ENCODE data around the gene PHF20.
A peak's percentile ranks its signal among the peaks of the same experiment; 100 is the strongest.
"Not testable (repeated sequence)": the region's sequence is repeated elsewhere in the genome, so short reads cannot be mapped to it uniquely, and the experiment has no call there.

The PHF20 gene

DNA sequence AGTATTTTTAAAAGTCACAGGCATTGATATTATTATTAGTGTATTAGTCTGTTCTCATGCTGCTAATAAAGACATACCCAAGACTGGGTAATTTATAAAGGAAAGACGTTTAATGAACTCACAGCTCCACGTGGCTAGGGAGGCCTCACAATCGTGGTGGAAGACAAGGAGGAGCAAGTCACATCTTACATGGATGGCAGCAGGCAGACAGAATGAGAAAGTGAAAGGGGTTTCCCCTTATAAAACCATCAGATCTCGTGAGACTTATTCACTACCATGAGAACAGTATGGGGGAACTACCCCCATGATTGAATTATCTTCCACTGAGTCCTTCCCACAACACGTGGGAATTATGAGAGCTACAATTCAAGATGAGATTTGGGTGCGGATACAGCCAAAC is 187.5 kb downstream of the PHF20 start:
- not testable (repeated sequence) for DNase-seq (ENCODE audit: extremely low read depth in 1 of 2, low read depth in 1 of 2)

DNA sequence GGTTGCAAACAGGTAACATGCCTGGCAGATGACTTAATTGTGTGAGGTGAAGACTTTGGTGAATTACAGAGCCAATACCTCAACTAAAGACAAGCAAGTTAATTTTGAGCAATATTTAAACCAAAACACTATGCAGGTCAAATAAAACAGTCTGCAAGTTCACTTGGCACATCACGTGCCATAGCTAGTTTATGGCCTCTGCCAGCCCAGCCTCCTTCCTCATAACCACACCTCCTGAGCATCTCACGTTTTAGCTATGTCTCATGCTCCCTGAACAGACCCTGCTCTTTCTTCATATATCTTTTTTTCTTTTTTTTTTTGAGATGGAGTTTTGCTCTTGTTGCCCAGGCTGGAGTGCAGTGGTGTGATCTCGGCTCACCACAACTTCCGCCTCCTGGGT is 192.1 kb downstream of the PHF20 start:
- DNase-seq (ENCODE audit: extremely low read depth in 1 of 2, low read depth in 1 of 2) = no peak

DNA sequence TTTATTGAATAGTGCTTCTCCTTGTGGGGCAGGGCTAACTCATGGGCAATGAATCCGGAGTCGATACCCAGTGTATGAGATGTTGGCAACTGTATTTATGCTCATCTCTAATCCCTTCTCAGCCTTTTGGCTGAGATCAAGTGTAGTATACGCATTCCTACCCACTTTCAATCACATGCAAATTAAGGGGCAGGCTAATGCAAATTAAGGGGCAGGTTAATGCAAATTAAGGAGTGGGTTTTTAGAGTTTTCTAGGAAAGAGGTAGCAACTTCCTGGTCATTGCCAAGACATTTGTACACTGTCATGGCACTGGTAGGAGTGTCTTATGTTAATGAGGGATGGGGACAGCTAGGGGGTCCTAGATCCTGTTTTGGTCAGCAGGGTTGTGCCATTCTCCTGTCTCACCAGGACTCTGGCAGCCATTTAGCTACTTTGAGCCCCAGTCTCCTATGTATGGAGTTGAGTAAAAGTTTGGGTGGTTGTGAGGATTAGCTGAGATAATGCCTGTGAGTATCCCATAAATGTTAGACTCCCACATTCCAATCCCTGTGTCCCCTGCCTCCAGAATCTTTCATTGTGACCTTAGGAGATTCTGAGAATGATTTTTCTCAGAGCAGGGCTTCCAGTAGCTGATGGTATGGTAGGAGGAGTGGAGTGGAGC is 196.3 kb downstream of the PHF20 start, which contains the start of gene CNBD2:
Gene CNBD2, plus strand, starts transcription at position 612 of the 662 bp plus-strand sequence. CDS start 173 bp downstream, outside the sequence.
- no peak for DNase-seq (ENCODE audit: extremely low read depth in 1 of 2, low read depth in 1 of 2)

DNA sequence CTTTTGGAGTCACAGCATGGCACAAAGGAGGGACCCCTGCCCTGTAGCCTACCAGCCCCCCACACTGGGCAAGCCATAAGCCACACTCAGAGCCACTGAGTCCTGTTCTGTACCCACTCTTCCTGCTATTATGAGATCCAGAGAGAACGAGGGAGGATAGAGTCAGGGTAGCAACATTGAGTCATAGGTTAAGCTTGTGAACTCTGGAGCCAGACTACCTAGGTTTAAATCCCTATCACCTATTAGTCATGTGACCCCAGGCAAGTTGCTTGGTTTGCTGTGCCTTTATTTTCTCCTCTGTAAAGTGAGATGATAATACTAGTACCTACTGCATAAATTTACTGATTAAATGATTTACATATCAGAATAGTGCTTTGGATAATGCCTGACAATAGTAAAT is 197.1 kb downstream of the PHF20 start:
- no peak for DNase-seq (ENCODE audit: extremely low read depth in 1 of 2, low read depth in 1 of 2)

DNA sequence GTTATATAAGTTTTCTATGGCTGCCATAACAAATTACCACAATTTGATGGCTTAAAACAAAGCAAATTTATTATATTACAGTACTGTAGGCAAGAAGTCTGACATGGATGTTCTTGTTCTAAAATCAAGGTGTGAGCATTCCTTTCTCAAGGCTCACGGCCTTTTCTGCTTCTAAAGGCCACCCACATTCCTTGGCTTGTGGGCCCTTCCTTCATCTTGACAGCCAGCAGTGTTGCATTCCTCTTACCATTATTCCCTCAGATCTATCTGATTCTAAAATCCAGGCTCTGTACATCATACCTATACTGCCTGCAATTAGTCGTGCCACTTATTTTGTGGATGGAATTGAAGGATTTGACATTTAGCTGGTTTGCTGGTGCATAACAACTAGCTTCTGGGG is 200.2 kb downstream of the PHF20 start:
- DNase-seq (ENCODE audit: extremely low read depth in 1 of 2, low read depth in 1 of 2) = no peak

DNA sequence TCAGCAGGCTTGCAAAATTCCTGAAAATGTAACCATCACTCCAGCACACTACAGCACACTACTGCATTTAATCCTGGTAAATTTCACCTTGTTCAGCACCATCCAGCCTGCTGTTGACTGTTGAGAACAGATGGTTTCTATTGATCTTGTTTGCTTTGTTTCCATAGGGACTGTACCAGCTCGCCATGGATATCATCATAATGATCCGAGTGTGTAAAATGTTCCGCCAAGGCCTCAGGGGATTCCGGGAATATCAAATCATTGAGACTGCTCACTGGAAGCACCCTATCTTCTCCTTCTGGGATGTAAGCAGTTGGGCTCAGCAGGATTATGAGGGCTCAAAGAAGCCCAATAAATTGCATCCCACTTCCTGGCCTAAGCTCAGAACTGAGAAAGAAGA is 200.6 kb downstream of the PHF20 start:
- DNase-seq (ENCODE audit: extremely low read depth in 1 of 2, low read depth in 1 of 2) = no peak

DNA sequence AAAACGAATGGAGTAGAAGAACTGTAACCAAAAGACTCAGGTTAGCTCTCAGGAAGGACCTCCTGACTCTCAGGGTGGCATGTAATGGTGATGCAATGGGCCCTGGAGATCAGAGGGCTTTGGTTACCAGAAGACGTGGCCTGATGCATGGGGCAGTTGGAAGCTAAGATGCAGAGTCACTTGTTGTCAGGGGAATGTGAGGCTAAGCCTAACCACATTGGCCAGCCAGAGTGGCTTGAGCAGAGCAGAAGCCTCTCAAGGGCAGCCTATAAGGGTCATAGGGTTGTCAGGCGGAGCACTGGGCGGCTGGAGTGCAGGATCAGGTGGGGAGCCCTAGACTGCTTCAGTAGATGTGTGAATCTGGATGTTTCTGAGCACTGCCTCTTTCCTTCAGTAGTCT is 202.4 kb downstream of the PHF20 start:
- no peak for DNase-seq (ENCODE audit: extremely low read depth in 1 of 2, low read depth in 1 of 2)

DNA sequence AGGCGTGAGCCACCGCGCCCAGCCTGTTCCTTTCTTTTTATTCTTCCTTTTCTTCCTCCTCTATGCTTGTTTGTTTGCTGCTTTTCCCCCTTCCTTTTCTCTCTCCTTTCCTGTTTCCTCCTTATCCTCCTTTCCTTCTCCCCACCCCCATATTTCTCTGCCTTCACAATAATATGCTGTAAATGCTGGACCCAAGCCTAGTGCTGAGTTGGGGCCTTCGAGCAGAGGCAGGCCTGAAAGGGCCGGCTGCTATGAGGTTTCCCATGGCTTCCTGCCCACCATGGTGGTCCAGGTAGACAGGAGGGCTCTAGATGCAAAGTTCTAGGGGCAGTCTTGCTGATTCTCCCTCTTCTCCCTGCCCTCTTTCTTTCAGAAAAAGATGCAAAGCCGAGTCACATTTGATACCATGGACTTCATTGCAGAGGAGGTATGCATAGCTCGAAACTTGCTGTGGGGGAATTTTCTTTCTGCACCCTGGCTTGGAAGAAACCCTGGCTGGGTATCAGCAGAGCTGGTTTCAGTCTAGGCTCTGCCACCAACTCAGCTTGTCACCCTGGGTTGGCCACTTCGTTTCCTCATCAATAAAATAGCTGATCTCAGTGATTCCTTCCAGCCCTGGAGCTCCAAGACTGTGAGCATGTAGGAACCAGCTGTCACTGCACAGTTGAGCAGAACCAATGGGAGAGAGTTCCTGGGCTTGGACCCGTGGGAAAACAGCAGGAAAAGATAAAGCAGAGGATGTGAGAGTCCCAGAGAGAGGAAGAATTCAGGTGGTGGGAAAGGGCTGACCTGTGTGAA is 204.0 kb downstream of the PHF20 start:
- DNase-seq (ENCODE audit: extremely low read depth in 1 of 2, low read depth in 1 of 2) = no peak

DNA sequence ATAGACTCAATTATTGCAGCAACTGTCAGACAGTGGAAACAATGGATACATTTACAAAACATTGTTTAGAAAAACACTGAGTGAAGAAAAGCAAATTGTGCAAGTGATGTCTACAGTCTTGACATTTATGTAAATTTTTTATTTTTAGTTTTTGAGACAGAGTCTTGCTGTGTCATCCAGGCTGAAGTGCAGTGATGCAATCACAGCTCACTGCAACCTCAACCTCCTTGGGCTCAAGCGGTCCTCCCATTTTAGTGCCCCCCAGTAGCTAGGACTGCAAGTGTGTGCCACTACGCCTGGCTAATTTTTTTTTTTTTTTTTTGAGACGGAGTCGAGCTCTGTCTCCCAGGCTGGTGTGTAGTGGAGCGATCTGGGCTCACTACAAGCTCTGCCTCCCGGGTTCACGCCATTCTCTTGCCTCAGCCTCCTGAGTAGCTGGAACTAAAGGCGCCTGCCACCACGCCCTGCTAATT is 206.3 kb downstream of the PHF20 start:
- no peak for DNase-seq (ENCODE audit: extremely low read depth in 1 of 2, low read depth in 1 of 2)

DNA sequence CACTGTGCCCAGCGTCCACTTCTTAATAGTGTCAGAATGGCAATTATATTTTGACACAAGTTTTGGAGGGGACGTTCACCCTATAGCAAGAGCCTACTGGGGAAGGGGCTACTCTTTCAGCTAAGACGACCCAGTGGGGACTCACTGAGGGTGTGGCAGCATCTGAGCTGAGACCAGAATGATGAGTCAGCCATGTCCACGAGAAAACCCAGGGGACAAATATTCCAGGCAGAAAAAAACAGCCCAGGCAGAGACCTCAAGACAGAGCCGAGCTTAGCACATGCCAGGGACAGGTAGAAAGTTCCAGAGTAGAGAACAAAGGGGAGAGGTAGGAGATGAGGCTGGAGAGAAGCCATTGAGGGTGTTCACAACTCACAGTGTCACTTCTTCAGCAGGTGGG is 207.7 kb downstream of the PHF20 start:
- DNase-seq (ENCODE audit: extremely low read depth in 1 of 2, low read depth in 1 of 2) = no peak

DNA sequence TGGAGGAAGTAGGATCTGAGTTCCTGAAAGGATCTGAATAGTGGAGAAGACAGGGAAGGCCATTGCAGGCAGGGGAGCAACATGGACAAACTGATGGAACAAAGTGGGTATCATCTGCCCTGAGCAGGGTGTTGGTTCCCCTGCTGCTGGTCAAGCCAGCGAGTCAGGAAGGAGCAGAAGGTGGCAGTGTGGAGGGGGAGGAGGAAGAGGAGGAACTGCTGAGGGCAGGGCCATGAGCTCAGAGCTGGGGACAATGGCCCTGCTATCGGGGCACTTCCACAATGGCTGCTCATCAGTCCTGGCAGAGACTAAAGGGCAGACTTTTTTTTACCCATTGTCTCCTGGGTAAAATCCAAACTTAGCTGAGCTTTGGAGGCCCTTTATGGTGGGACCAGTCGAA is 210.2 kb downstream of the PHF20 start:
- DNase-seq (ENCODE audit: extremely low read depth in 1 of 2, low read depth in 1 of 2) = no peak

DNA sequence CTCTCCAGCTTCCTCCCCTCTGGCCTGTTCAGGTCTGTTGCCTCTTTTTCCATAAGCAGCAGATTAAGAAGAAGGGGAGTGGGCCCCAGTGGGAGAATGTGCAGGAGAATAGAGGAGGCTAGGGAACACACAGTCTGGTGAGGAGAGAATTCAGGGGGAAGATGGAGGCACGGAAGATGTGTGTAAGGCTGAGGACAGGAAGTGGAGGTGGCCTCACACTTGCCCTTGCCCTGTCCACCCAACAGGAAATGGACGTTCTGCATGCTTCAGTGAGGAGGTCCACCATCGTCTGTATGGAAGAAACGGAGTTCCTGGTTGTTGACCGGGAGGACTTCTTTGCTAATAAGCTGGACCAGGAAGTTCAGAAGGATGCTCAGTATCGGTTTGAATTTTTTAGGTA is 212.6 kb downstream of the PHF20 start:
- DNase-seq (ENCODE audit: extremely low read depth in 1 of 2, low read depth in 1 of 2) = no peak

DNA sequence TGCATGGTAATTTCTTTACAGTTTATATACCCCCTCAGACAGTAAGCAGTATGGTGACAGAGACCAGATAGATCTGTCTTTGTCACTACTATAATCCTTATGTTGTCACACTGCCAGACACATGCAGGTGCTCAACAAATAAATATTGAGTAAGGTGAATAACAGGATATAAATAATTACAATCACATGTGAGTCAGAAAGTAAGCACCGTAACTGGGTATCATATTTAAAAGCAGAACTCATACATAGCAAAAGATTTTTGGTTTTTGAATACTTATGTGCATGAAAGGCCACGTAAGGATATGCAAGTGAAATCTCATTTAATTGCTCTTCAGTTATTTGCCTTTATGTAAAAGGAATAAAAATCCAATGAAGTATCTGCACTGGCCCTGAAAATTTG is 214.0 kb downstream of the PHF20 start:
- DNase-seq (ENCODE audit: extremely low read depth in 1 of 2, low read depth in 1 of 2) = no peak

DNA sequence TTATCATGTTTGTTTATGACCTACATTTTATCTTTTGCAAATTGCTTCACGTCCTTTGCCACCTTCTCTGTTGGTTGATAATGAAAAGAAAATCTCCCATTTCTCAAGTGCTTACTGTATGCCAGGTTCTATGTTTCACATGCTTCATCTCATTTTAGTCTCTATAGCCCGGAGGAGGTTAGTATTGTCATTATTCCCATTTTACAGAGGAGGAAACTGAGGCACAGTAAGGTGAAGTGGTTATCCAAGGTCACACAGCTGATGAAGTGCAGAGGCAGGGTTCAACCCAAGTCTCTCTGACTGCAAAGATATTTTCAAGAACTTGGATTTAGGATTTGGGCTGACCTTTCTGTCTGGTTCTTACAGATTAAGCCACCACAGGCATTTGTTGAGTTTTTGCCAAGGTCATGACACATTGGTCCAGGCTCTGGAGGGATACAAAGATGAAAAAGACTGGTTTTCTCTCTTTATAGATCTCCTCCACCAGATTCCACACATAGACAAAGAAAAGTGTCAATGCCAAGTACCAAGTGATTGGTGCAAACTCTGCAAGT is 217.2 kb downstream of the PHF20 start:
- DNase-seq (ENCODE audit: extremely low read depth in 1 of 2, low read depth in 1 of 2) = no peak

DNA sequence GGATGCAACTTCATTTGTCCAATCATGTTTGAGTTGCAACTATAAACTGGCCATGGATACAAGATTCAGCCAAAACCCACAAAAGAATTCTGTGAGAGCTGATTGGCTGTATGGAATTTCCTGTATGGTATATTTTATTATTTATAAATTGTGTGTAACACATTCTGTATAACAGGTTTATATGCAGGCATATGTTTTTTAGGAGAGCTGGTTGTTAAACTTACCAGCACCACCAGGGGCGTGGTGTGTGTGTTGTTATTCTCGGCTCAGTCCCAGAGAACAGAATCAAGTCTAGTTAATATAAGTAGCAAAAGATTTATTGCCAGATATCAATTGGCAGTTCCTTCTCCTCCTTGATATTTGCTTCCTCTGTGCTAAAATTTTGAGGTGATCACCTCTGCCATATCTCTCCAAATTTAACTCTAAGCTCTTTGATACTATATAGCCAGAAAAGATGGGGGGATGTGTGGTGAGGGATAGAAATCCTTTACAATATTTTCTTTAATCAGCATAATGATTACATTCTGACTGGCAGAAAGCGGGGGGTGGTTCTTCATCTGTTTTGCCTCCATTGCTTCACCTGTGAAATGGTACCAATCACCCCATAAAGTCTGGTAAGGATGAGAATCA is 219.4 kb downstream of the PHF20 start:
- DNase-seq (ENCODE audit: extremely low read depth in 1 of 2, low read depth in 1 of 2) = no peak

DNA sequence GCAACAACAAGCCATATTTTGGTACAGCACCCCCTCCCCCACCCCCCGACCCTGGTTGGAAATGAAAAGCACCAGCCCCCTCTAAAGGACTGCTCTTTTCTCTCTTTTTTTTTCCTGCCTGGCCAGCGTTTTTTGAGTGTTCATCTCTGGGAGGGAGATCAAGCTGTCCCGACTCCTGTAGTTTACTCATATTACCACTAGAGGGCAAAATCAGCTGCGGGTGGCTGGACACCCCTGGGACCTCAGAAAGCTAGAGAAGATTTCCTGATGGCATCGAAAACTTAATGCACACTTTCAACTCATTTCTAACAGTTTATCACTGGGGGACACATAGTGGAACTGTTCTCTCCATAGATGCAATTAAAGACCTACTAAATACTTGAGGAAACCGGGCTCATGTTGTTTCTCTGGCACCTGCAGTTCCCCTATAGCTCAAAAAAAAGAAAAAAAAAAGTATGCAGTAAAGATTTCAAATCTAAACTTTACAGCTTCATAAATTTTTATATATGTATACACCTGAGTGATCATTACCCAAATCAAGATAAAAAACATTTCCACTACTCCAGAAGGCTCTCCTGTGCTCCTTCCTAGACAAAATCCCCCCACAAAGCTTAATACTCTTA is 221.0 kb downstream of the PHF20 start:
- DNase-seq (ENCODE audit: extremely low read depth in 1 of 2, low read depth in 1 of 2) = peak in 1 of 2 donors; percentile 17

DNA sequence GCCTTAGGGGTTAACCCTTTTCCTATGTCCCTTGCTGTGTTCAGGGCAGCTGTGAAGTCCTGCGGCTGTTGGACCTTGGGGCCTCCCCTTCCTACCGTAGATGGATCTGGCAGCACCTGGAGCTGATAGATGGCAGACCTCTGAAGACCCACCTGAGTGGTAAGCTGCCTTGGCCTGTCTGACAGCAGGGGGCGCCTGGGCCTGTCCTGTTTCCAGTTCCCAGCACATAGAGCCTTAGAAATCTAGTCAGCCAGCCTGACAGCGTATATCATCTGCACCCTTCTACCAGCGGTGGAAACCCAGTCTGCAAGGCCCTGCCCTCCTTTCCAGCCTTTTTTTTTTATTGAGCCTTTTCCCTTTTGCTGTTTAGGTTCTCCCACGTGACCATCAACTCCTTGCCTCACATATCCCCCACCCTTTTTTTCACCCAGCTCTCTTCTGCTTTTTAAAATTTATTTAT is 223.2 kb downstream of the PHF20 start:
- peak; percentile 35 to 61 for DNase-seq (ENCODE audit: extremely low read depth in 1 of 2, low read depth in 1 of 2)

DNA sequence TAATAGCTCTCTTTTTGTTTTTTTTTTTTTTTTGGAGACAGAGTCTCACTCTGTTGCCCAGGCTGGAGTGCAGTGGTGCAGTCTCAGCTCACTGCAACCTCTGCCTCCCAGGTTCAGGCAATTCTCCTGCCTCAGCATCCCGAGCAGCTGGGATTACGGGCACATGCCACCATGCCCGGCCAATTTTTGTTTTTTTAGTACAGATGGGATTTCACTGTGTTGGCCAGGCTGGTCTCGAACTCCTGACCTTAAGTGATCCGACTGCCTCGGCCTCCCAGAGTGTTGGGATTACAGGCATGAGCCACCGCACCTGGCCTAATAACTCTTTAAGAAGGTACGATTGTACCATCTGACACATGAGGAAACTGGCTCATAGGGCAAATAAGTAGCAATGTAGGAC is 224.7 kb downstream of the PHF20 start:
- DNase-seq (ENCODE audit: extremely low read depth in 1 of 2, low read depth in 1 of 2) = not testable (repeated sequence)
